T47D (cell line): ENCODE measurements around the gene ZNF778.
"Not testable (repeated sequence)": the region's sequence is repeated elsewhere in the genome, so short reads cannot be mapped to it uniquely, and the experiment has no call there.

Source experiments
- DNase-seq, 2 experiments: peaks; one replicate each; pipeline versions ENCODE4 v3.0.0 to v3.0.0-alpha.2; 2011 to 2012; ENCODE audit warnings: low read depth in 1 of 2, low spot score in 1 of 2
- JUND ChIP-seq: IDR thresholded peaks from 2 replicates; pipeline ENCODE4 v1.6.1; 2012; ENCODE audit warnings: low read depth
- in situ Hi-C: cut with HindIII; loops from 2 replicates; pipeline ENCODE4 v1.10.0; 2016; ENCODE audit warnings: low sequenced_read_pairs, low pct_unique_long_range_greater_than_20kb

Gene ZNF778

GRCh38 chr16:89175280-89176146, 42.0 kb upstream of the ZNF778 start:
- no peak for TF ChIP-seq JUND
- no peak for DNase-seq
- in situ Hi-C loops: no loop called here

- TF ChIP-seq JUND: no peak
- in situ Hi-C loops: no loop called here
- no peak for DNase-seq
Observed at GRCh38 chr16:89176147-89176690, 41.3 kb upstream of the ZNF778 start.

DNA sequence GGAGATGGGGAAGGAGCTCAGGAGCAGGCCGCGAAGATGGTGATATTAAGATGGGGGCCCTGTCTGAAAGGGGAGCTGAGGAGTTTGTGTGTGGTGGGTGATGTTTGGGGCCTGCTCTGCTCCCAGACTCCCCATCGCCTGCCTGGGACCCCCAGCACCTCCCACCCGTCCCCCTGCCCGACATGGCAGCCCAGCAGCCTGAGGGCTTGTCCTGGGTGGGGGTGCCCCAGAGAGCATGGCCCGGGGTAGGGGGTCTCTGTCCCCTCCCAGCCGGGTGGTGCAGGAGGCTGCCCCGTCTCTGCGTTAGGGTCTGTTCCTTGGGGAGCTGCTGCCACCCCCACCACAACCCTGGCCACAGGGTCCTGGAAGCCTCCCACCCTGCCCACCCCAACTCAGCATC, 40.8 kb upstream of the ZNF778 start:
- DNase-seq: no peak
- in situ Hi-C loops: no loop called here
- no peak for TF ChIP-seq JUND

GRCh38 chr16:89177501-89177900, 40.0 kb upstream of the ZNF778 start:
- DNase-seq: no peak
- no peak for TF ChIP-seq JUND
- in situ Hi-C loops: no loop called here

DNA sequence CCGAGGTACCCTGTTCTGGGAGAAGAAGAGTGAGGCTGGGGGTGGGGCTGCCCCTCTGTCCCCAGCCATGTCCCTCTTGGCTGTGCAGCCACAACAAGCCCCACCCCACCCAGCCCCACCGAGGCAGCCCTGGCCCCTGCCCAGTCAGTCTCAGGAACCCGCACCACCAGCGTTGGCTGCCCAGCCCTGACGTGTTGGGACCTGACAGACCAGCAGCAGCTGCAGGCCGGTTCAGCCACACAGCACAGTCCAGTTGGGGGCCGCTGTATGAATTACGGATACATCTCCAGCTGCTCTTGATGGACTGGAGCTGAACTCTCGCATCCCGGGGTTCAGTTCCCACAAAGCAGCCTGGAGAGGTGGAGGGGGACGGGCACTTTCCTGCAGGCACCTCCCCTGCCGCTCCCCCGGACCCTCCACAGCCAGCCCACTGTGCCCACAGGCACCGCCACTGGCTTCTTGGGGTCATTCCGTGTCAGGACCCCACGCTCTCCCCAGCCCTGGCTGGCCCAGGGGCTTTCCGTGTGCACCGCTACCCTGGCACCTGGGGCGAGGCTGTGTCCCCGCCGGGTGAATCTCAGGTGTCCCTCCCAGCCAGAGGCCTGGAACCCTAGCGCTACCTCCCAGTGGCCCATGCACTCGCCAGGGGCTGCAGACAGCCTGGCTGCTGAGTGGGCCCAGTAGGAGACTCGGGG, 38.9 kb upstream of the ZNF778 start:
- TF ChIP-seq JUND: no peak
- in situ Hi-C loops: no loop called here
- no peak for DNase-seq

GRCh38 chr16:89179148-89179484, 38.4 kb upstream of the ZNF778 start:
- in situ Hi-C loops: no loop called here
- TF ChIP-seq JUND: no peak
- DNase-seq: no peak

GRCh38 chr16:89179656-89180315, 37.7 kb upstream of the ZNF778 start:
- TF ChIP-seq JUND: no peak
- in situ Hi-C loops: no loop called here
- no peak for DNase-seq

GRCh38 chr16:89183463-89183862, 34.0 kb upstream of the ZNF778 start:
- in situ Hi-C loops: no loop called here
- no peak for TF ChIP-seq JUND
- DNase-seq: no peak

DNA sequence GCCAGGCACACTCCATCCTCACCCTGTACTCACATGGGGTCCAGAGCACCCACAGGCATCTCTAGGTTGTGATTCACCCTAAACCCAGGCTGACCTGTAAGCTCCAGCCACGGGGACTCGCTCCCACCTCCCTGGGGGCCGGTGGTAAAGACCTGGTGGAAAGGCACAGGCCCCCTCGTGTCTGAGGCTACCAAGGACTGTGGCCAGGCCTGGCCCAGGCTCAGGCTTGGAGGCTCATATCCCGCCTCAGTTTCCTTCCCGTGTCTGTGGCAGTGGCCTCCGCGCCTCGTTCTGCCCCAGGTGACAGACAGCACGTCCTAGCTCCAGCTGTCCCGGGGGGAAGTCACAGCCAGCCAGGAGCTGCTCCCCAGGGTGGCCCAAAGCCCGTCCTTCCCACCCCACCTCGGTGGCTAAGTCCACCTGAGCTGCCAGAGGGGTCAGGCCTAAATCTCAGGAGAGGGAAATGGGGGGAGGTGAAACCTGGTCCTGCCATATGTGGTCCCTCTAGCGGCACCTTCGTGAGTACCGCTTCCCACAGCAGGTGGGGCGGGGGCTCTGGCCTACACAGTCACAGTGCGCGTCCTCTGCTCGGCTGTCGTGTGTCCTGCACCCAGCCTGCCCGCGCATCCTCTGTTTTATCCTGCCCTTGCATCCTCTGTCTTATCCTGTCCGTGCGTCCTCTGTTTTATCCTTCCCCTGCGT, 33.4 kb upstream of the ZNF778 start:
- in situ Hi-C loops: no loop called here
- TF ChIP-seq JUND: no peak
- DNase-seq: no peak

GRCh38 chr16:89184677-89184932, 32.9 kb upstream of the ZNF778 start:
- in situ Hi-C loops: no loop called here
- DNase-seq: no peak
- TF ChIP-seq JUND: no peak

- no peak for DNase-seq
- in situ Hi-C loops: no loop called here
- no peak for TF ChIP-seq JUND
Observed at GRCh38 chr16:89184933-89185794, 32.3 kb upstream of the ZNF778 start.

DNA sequence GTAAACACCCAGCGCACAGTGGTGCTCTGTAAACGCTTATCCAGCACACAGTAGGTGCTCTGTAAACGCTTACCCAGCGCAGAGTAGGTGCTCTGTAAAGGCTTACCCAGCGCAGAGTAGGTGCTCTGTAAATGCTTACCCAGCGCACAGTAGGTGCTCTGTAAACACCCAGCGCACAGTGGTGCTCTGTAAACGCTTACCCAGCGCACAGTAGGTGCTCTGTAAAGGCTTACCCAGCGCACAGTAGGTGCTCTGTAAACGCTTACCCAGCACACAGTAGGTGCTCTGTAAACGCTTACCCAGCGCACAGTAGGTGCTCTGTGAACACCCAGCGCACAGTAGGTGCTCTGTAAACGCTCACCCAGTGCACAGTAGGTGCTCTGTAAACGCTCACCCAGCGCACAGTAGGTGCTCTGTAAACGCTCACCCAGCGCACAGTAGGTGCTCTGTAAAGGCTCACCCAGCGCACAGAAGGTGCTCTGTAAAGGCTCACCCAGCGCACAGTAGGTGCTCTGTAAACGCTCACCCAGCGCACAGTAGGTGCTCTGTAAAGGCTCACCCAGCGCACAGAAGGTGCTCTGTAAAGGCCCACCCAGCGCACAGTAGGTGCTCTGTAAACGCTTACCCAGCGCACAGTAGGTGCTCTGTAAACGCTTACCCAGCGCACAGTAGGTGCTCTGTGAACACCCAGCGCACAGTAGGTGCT, 31.5 kb upstream of the ZNF778 start:
- in situ Hi-C loops, DNase-seq: not testable (repeated sequence)

- DNase-seq, in situ Hi-C loops: not testable (repeated sequence)
Observed at GRCh38 chr16:89186593-89187031, 30.9 kb upstream of the ZNF778 start.
